Measurements from ENCODE around the gene TMCO4.

TMCO4 gene

DNA sequence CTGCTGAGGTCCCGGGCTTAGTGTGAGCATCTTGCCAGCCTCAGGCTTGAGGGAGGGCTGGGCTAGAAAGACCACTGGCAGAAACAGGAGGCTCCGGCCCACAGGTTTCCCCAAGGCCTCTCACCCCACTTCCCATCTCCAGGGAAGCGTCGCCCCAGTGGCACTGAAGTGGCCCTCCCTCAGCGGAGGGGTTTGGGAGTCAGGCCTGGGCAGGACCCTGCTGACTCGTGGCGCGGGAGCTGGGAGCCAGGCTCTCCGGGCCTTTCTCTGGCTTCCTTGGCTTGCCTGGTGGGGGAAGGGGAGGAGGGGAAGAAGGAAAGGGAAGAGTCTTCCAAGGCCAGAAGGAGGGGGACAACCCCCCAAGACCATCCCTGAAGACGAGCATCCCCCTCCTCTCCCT lies 142.2 kb downstream of the TMCO4 start:
- no peaks in the 10 kb centered on the region for H3K36me3 Mint-ChIP-seq
- peaks cover 17% of the 10 kb centered on the region in 2 donors for H3K27me3 Mint-ChIP-seq
- H3K9me3 Mint-ChIP-seq: no peaks in the 10 kb centered on the region
- no peak overlapping the region for H3K4me3 Mint-ChIP-seq
- H3K27ac Mint-ChIP-seq: no peak overlapping the region
- H3K4me1 Mint-ChIP-seq: peaks cover 6 to 8% of the 10 kb centered on the region in 2 donors
- ATAC-seq (replicated peaks) (no peak), DNase-seq (no peak)

DNA sequence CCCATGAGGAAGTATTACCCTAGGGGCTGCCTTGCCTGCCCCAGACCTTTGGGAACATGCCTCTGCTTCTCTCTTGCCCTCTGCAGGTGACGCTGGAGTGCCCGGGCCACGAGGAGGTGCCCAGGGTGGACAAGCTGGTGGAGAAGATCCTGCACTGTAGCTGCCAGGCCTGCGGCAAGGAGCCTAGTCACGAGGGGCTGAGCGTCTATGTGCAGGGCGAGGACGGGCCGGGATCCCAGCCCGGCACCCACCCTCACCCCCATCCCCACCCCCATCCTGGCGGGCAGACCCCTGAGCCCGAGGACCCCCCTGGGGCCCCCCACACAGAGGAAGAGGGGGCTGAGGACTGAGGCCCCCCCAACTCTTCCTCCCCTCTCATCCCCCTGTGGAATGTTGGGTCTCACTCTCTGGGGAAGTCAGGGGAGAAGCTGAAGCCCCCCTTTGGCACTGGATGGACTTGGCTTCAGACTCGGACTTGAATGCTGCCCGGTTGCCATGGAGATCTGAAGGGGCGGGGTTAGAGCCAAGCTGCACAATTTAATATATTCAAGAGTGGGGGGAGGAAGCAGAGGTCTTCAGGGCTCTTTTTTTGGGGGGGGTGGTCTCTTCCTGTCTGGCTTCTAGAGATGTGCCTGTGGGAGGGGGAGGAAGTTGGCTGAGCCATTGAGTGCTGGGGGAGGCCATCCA lies 142.8 kb downstream of the TMCO4 start:
- no peak for DNase-seq
- Mint-ChIP-seq H3K9me3 (no peaks in the 10 kb centered on the region), H3K27ac (no peak overlapping the region), H3K36me3 (no peaks in the 10 kb centered on the region), H3K4me1 (peaks cover 6 to 8% of the 10 kb centered on the region in 2 donors), H3K27me3 (peaks cover 19 to 21% of the 10 kb centered on the region in 2 donors), H3K4me3 (no peak overlapping the region)
- no peak for ATAC-seq (replicated peaks)

DNA sequence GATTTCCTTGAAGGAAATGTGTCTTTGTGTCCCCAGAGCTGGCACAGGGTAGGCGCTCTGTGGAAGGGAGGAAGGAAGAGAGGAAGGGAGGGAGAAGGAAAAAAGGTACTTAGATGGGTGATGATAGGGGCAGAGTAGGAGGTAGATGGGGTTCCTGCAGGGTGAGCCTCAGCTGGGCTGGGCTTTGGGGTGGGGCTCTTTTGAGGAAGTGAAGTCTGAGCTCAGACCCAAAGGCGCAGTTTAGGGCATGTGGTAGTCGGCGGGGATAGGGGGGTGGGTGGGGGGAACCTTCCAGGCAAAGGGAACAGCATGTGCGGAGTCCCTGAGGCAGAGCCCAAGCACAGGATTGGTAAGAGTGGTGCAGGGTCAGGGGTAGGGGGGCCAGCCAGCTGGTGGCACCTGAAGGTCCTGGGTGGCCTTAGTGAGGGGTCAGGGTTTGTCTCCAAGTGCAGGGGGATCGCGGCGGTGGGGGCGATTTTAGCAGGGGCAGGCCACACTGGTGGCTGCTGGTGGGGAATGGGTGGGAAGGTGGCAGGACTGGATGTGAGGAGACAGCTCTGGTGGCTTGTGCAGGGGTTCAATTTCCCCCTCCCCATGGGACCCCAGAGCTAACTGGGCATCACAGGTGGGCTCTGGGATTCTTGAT lies 143.5 kb downstream of the TMCO4 start:
- no peak for ATAC-seq (replicated peaks)
- no peak overlapping the region for H3K27ac Mint-ChIP-seq
- no peaks in the 10 kb centered on the region for H3K36me3 Mint-ChIP-seq

DNA sequence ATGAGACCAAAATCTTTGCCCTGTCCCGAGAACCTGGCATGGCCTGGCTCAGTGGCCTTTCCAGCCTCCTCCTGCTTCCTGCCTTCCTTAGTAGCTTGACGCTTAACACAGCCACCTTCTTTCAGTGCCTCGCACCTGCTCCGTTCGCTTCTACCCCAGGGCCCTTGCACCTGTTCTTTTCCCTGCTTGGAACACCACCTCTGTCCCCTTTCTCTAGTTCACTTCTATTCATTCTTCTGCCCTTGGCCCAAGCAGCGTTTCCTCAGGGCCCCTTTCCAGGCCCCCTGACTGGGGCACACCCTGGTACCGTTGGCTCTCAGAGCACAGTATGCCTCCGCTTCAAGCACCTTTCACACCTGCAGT lies 144.0 kb downstream of the TMCO4 start:
- H3K27me3 Mint-ChIP-seq: peaks cover 26 to 34% of the 10 kb centered on the region in 2 donors
- H3K9me3 Mint-ChIP-seq: no peaks in the 10 kb centered on the region
- peaks cover 8 to 10% of the 10 kb centered on the region in 2 donors for H3K4me1 Mint-ChIP-seq
- H3K36me3 Mint-ChIP-seq: no peaks in the 10 kb centered on the region
- ATAC-seq (replicated peaks): no peak
- H3K4me3 Mint-ChIP-seq: no peak overlapping the region
- no peak overlapping the region for H3K27ac Mint-ChIP-seq
- no peak for DNase-seq

More for the DNA sequence above, 143.5 kb downstream of the TMCO4 start:
- Mint-ChIP-seq H3K9me3 (no peaks in the 10 kb centered on the region), H3K27me3 (peaks cover 24 to 28% of the 10 kb centered on the region in 2 donors), H3K4me3 (no peak overlapping the region), H3K4me1 (peaks cover 6 to 9% of the 10 kb centered on the region in 2 donors)
- DNase-seq: no peak

DNA sequence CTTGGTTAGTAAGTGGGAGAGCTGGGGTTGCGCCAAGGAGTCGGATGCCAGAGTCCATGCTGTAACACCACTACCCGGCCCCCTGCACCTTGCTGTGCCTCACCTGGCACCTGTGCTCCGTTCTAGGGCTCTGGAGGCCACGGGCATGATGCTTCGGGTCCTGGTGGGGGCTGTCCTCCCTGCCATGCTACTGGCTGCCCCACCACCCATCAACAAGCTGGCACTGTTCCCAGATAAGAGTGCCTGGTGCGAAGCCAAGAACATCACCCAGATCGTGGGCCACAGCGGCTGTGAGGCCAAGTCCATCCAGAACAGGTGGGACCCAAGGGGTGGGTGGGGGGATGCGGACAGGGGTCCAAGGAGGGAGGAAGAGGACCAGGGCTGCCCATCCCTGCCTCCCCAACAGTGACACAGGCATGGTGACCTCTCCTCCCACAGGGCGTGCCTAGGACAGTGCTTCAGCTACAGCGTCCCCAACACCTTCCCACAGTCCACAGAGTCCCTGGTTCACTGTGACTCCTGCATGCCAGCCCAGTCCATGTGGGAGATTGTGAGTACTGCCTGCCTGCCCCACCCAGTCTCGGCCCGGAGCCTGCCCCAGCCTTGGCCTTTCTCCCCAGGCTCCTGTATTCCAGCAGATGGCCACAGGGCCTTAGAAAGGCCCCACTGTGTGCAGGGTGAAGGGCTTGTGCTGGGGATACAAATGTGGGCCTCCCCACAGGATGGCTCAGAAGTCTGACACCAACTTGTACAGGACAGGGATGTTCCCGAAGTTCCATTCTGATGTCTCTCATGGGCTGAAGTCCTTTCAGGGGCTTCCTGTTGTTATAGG lies 144.6 kb downstream of the TMCO4 start:
- no peak for ATAC-seq (replicated peaks)
- H3K27ac Mint-ChIP-seq: no peak overlapping the region
- DNase-seq: no peak

DNA sequence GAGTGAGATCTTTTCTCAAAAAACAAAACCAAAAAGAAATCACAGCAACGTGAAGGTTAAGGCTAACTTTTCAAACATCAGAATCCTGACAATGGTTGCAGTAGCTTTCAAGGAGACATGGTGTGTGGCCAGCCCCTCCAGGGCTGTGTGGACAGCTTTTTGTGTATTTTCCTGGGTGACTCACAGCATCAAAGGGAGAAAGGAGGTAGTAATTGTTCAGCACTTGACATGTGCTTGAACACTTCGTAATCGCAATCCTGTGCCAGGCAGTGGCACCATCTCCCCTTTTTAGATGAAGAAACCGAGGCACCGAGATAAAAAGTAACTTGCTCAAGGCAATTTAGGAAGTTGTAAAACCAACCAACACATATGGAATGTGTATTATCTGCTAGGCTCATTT lies 145.3 kb downstream of the TMCO4 start:
- DNase-seq: no peak
- Mint-ChIP-seq H3K27me3 (peaks cover 22 to 46% of the 10 kb centered on the region in 2 donors), H3K4me1 (peaks cover 6 to 9% of the 10 kb centered on the region in 2 donors), H3K27ac (no peak overlapping the region), H3K36me3 (no peaks in the 10 kb centered on the region), H3K4me3 (no peak overlapping the region), H3K9me3 (no peaks in the 10 kb centered on the region)
- ATAC-seq (replicated peaks): no peak

More for the DNA sequence above, 144.6 kb downstream of the TMCO4 start:
- Mint-ChIP-seq H3K4me1 (peaks cover 10 to 14% of the 10 kb centered on the region in 2 donors), H3K9me3 (no peaks in the 10 kb centered on the region), H3K4me3 (no peak overlapping the region), H3K27me3 (peaks cover 22 to 39% of the 10 kb centered on the region in 2 donors), H3K36me3 (no peaks in the 10 kb centered on the region)

DNA sequence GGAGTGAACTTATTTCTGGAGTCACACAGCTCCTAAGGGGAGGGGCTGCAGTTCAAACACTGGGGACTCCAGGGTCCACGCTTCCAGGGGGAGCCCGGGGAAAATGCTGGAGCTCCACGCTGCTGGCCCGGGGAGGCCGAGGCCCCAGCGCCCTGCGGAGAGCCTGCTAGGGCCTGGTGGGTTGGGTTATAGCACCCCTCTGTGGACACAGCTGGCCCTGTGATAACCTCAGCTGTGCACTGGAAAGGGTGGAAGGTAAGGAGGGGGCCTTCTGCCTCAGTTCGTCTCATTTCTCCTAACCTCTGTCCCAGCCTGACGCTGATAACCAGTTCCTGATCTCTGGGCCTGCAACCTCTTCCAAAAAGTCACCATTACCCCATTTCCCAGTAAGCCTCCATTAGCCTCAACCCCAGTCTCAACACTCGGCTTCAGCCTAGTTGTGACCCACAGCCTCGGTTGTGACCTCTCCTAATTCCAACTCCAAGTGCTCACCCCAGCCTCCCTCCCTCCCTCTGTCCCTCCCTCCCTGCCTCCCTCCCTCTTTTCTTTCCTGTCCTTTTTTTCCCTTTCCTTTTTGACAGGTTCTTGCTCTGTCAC lies 148.5 kb downstream of the TMCO4 start:
- H3K9me3 Mint-ChIP-seq: no peaks in the 10 kb centered on the region
- H3K27ac Mint-ChIP-seq: no peak overlapping the region
- ATAC-seq (replicated peaks) (peak; percentile 80 to 83), DNase-seq (no peak)
- no peak overlapping the region for H3K4me3 Mint-ChIP-seq
- H3K36me3 Mint-ChIP-seq: no peaks in the 10 kb centered on the region
- peaks cover 4 to 22% of the 10 kb centered on the region in 2 donors for H3K4me1 Mint-ChIP-seq
- H3K27me3 Mint-ChIP-seq: peaks cover 34 to 54% of the 10 kb centered on the region in 2 donors

DNA sequence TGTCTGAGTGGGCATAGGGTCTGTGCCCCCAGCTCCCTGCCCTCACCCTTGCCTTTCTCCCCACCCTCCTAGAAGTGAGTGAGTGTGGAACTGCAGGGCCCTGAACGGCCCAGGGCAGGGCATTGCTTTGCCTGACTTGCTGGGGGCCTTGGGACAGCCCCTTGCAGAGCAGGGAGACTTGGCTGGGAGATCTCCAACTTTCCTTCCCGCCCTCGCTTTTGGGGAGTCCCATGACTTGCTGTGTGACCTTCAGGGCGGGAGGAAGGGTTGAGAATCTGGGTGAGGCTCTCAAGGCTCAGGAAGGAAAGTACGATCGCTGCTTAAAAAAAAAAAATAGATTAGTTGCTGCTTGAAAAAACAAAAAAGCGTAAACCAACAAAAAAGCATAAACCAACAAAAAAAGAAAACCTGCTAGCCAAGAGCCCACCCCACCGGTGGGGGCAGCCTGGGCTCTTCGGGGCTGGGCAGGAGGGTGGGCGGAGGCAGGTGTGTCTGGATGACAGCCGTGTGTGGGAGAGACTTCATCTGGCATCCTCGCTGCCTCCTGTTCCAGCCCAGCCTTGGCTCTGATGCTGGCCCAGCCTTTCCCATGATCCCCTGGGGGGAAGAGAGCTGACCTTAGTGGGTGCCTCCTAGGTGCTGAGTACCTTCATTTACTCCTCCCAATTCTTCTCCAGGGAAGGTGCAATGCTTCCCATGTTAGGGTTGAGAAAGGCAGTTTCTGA lies 149.1 kb downstream of the TMCO4 start:
- no peak for DNase-seq
- H3K27me3 Mint-ChIP-seq: peaks cover 35 to 54% of the 10 kb centered on the region in 2 donors
- H3K4me3 Mint-ChIP-seq: no peak overlapping the region
- H3K27ac Mint-ChIP-seq: peak overlapping the region; percentile 31
- no peaks in the 10 kb centered on the region for H3K9me3 Mint-ChIP-seq
- no peak for ATAC-seq (replicated peaks)
- H3K4me1 Mint-ChIP-seq: peaks cover 7 to 27% of the 10 kb centered on the region in 2 donors
- no peaks in the 10 kb centered on the region for H3K36me3 Mint-ChIP-seq

DNA sequence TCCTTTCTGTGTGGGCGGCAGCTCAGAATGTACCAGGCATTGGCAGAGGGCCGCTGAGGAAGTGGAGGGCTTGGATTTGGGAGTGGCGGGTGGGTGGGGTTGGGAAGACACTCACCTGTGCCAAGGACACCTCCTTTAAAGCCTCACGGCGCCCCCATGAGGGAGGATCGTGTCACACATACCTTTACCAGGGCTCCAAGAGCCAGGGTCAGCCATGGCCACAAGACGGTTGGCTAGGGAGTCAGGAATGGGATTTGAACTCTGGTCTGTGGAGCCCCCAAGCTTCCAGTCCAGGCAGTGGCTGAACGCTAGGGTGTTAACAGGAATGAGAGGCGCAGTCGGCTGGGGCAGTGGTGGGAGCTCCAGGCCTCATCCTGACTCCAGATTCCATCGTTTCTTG lies 151.0 kb downstream of the TMCO4 start:
- no peak for ATAC-seq (replicated peaks)
- no peak for DNase-seq
- peaks cover 42 to 65% of the 10 kb centered on the region in 2 donors for H3K27me3 Mint-ChIP-seq
- no peak overlapping the region for H3K27ac Mint-ChIP-seq
- peaks cover 9 to 40% of the 10 kb centered on the region in 2 donors for H3K4me1 Mint-ChIP-seq
- H3K4me3 Mint-ChIP-seq: no peak overlapping the region
- H3K9me3 Mint-ChIP-seq: no peaks in the 10 kb centered on the region
- peaks cover 0 to 3% of the 10 kb centered on the region in 2 donors for H3K36me3 Mint-ChIP-seq

DNA sequence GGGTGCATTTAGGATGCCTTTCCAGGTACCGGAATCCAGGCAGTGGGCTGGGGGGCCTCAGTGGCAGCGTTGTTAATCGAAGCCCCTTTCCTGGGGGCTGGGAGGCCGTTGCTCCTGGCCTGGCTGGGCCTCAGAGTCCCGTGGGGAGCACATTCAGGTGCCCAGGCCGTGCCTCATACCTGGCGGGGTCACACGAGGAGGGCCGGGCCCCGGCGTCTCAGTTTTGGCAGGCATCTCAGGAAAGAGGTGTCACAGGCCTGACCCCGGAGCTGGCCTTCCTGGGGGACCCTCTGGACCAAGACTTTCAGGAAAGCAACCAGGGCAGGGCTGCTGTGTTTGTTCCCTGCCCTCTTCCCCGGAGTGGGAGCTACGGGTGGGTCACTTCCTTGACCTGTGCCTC lies 151.5 kb downstream of the TMCO4 start:
- Mint-ChIP-seq H3K4me1 (peaks cover 10 to 44% of the 10 kb centered on the region in 2 donors), H3K9me3 (no peaks in the 10 kb centered on the region), H3K4me3 (no peak overlapping the region), H3K27ac (no peak overlapping the region), H3K36me3 (peaks cover 0 to 3% of the 10 kb centered on the region in 2 donors), H3K27me3 (peaks cover 47 to 70% of the 10 kb centered on the region in 2 donors)
- DNase-seq (no peak), ATAC-seq (replicated peaks) (no peak)

DNA sequence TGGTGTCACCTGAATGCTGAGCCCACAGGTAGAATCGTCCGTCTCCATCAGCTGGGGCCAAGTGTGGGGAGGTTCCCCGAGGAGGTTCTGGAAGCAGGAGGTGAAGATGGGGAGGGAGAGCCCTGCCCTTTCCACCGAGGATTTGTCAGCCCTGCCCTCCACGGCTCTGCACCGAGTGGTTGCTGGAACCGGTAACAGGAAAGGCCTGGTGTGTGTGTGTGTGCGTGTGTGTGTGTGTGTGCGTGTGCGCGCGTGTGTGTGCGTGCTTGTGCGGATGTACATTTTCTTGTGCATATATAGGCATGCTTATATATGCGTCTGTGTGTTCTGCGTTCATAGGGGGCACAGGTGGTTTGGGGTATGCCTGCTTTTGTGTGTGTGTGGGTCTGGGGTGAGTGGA lies 152.1 kb downstream of the TMCO4 start:
- no peak for ATAC-seq (replicated peaks)
- no peak overlapping the region for H3K27ac Mint-ChIP-seq
- H3K9me3 Mint-ChIP-seq: no peaks in the 10 kb centered on the region
- no peak overlapping the region for H3K4me3 Mint-ChIP-seq
- peaks cover 10 to 44% of the 10 kb centered on the region in 2 donors for H3K4me1 Mint-ChIP-seq
- H3K36me3 Mint-ChIP-seq: peaks cover 0 to 3% of the 10 kb centered on the region in 2 donors
- DNase-seq: no peak
- H3K27me3 Mint-ChIP-seq: peaks cover 53 to 76% of the 10 kb centered on the region in 2 donors

DNA sequence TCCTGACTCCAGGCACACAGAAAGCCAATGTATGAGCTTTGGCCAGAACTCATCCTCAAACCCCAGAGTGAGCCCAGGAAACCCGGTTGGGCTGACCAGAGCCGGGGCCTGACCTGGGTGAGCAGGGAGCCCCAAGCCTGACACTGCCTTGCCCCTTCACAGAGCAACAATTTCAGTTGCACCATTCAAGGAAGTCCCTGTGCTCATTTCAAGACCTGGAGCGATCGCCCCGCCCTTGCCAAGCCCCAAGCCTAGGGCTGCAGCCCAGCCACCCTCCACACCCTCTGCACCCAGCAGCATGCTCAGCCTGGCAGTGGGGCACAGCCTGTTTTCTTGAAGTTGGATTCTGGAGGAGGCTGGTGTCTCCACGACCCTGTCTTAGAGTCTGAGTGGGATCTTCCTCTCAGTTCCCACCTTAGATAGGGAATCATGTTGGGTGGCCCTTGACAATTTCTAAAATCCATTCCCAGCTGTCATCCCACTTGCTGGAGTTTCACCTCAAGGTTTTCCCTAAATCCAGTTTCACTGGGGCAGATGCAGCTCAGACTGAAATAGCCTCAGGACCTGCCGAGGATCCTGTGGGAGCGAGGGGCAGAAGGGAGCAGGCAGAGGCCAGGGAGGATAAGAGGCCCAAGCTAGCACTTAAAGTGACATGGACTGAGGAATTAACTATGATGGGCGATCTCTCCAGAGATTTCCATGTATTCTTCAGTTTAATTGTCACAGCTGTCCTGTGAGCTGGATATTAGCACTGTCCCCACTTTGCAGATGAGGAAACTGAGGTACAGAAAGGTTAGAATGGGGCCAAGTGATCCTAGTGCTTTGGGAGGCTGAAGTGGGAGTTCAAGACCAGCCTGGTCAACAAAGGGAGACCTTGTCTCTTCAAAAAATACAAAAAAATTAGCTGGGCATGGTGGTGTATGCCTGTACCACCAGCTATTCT lies 153.1 kb downstream of the TMCO4 start:
- DNase-seq (no peak), ATAC-seq (replicated peaks) (no peak)
- Mint-ChIP-seq H3K27me3 (peaks cover 55 to 78% of the 10 kb centered on the region in 2 donors), H3K4me1 (peaks cover 10 to 44% of the 10 kb centered on the region in 2 donors), H3K36me3 (peaks cover 0 to 3% of the 10 kb centered on the region in 2 donors), H3K9me3 (no peaks in the 10 kb centered on the region), H3K27ac (no peak overlapping the region), H3K4me3 (no peak overlapping the region)

Data from stimulated activated naive B cell treated with anti-CD40 and anti-IgM and Interleukin-4, amounts not matched to agents 10 μg/mL and 1 μg/mL and 100 μg/mL, for 72 hours (primary cell).